ENCODE data around the gene HSPB7.
"Not testable (repeated sequence)": the region's sequence is repeated elsewhere in the genome, so short reads cannot be mapped to it uniquely, and the experiment has no call there.

DNA sequence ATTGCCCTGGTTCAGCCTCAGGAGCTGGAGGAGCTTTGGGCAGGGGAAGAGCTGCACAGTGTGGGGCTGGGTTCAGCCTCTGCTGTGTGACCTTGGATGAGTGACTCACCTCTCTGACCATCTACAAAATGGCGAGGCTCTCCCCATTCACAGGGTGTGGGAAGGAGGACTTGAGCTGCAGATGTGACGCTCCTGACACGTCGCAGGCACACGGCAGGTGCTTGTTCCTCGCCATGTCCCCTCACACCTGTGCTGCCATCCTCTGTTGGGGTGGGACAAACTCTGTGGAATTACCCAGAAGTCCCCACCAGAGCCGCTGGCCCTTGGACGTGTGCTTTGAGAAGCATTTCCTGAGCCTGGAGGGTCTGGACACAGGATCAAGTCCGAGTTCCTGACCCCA, 3.0 kb upstream of the HSPB7 start:
- TF ChIP-seq, protein P1, sequence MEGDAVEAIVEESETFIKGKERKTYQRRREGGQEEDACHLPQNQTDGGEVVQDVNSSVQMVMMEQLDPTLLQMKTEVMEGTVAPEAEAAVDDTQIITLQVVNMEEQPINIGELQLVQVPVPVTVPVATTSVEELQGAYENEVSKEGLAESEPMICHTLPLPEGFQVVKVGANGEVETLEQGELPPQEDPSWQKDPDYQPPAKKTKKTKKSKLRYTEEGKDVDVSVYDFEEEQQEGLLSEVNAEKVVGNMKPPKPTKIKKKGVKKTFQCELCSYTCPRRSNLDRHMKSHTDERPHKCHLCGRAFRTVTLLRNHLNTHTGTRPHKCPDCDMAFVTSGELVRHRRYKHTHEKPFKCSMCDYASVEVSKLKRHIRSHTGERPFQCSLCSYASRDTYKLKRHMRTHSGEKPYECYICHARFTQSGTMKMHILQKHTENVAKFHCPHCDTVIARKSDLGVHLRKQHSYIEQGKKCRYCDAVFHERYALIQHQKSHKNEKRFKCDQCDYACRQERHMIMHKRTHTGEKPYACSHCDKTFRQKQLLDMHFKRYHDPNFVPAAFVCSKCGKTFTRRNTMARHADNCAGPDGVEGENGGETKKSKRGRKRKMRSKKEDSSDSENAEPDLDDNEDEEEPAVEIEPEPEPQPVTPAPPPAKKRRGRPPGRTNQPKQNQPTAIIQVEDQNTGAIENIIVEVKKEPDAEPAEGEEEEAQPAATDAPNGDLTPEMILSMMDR (conservative IDR thresholded peaks at IDR 0.05 in 1 of 2, IDR thresholded peaks at IDR 0.05 in 1 of 2; ENCODE audit: low read depth in 1 of 2, low read length in 2 of 2), result not testable (repeated sequence)
- not testable (repeated sequence) for TF ChIP-seq EZH2 (IDR thresholded peaks at IDR 0.05; ENCODE audit: low read length, missing control alignments)

Measured in fibroblast of lung (primary cell).